Mucosa of stomach (tissue), 1 donor: Measurements from ENCODE around the gene SDR42E1.

Source experiments
- H3K27me3 ChIP-seq: one replicate; pipeline ENCODE4 v1.7.0; 2013; ENCODE audit warnings: mild to moderate bottlenecking, low read length; ENCODE audit not compliant: control insufficient read depth, insufficient read depth
- H3K36me3 ChIP-seq: one replicate; pipeline ENCODE4 v1.7.0; 2013; ENCODE audit warnings: low read length; ENCODE audit not compliant: control insufficient read depth, insufficient read depth
- H3K4me1 ChIP-seq: one replicate; pipeline ENCODE4 v1.7.0; 2013; ENCODE audit warnings: mild to moderate bottlenecking, low read length; ENCODE audit not compliant: control insufficient read depth, insufficient read depth
- H3K4me3 ChIP-seq: one replicate; pipeline ENCODE4 v1.7.0; 2013; ENCODE audit warnings: low read length
- H3K9ac ChIP-seq: one replicate; pipeline ENCODE4 v1.7.0; 2013; ENCODE audit warnings: mild to moderate bottlenecking, low read length, moderate library complexity
- H3K9me3 ChIP-seq: one replicate; pipeline ENCODE4 v1.7.0; 2013; ENCODE audit warnings: mild to moderate bottlenecking, low read length, moderate library complexity; ENCODE audit not compliant: control insufficient read depth
- donor health status: Pancreatic carcinoma.

Gene SDR42E1

DNA sequence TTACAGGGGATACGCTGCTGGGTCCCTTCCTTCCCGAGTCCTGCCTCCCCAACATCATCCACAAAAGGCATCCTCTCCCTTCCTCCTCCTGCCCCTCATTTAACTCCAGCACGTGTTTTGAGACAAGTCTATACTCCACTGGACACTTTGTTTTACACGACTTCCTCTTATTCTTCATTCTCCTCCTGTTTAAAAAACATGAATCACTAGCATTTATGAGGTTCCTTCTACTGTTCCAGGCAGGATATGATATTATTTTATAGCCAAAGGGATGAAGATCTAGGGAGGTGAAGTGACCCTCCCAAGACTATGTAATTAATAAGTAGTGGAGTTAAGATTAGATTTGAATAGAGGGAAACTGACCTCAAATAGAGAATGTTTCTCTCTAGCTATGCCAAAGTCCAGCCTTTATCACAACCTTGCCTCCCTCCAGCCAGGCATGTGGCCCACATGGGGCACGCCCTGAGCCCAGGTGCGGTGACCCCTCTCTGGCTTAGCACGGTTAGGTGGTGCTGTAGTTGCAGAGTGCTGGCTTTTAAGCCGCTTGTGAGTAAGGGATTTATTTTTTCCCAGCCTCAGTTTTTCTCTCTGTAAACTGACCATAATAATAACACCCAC lies 22.5 kb upstream of the SDR42E1 start:
- Histone ChIP-seq H3K9me3 (no peaks in the 10 kb centered on the region), H3K27me3 (no peaks in the 10 kb centered on the region), H3K4me1 (peaks cover 30% of the 10 kb centered on the region), H3K36me3 (no peaks in the 10 kb centered on the region), H3K9ac (no peak overlapping the region), H3K4me3 (no peak overlapping the region)

DNA sequence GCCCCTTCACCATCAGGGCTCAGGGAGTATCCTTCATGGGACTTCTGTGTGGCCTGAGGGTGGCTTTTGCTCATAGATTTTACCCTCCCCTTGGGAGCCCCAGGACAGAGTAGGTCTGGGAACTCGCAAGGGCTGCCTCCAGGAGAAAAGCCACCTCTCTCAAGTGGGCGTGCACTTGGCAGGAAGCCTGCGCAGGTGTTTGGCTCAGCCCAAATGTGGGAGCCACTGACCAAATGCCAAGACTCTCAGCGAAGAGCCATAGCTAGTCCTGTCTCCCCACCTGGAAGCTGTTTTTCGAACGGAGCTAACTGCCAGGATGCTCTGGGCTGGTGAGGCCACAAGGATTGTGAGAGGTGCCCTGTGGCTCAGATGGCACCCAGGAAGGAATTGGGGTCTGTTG lies 21.7 kb upstream of the SDR42E1 start:
- Histone ChIP-seq H3K4me3 (no peak overlapping the region), H3K4me1 (peaks cover 31% of the 10 kb centered on the region), H3K9ac (no peak overlapping the region), H3K27me3 (no peaks in the 10 kb centered on the region), H3K36me3 (no peaks in the 10 kb centered on the region), H3K9me3 (no peaks in the 10 kb centered on the region)

DNA sequence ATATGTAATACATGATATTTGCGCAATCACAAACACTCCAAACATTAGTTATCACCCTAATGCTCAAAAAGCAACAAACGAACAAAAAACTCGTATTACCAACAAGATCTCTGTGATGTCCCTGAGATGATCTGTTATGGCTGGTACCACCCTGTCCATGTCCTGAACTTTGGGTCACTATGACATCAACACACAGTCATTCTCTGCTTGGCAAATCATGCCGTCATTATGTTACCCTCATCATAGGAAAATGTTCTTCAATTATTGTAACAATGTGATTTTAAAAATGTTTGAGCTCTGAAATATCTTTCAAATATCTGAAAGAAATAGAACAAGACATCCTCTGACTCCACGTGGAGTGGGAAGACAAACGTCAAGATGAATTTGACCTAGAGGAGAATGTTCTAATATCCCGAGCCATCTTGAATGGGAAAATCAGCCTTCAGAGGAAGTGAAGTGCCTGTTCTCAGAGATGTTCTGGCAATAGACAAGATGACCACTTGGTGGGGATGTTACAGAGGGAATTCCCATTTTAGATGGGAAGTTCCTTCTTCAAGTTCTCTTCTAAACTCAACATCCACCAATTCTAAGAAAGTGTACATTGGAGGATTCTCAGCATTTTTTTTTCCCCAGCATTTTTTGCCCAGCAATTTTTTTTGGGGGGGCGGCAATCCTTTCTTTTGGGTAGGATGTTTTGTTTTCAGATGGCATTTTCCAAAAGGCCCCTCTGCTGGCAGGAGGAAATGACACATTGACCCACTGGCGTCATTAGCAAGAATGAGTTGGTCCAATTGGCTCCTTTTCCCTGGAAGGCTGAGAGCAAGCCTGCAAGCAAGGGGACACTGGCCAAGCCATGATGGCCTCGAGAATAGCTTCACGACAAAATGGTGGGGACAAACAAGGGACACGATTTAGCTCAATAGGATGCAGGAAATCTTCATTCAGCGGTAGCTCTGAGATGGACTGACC lies 20.1 kb upstream of the SDR42E1 start:
- Histone ChIP-seq H3K9me3 (no peaks in the 10 kb centered on the region), H3K27me3 (no peaks in the 10 kb centered on the region), H3K9ac (no peak overlapping the region), H3K36me3 (no peaks in the 10 kb centered on the region), H3K4me1 (peaks cover 36% of the 10 kb centered on the region), H3K4me3 (no peak overlapping the region)

DNA sequence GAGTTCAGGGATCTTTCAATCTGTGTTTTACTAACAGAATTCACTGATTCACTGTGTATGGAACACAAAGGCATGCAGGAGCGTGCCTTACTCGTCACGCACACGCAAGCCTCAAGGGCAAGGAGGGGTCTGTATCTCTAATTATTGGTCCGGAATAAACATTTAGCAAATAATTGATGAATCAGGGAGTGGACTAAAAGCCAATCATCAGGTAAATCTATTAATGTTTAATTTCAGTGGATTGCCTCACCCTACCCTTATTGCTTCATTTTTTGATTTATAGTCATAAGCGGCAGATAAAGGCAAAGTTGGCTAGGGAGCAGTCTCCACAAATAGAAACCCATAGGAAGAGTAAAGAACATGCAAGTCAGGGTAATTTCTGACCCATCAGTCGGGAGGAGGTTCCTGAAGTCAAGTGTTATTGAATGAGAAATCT lies 16.4 kb upstream of the SDR42E1 start:
- H3K36me3 ChIP-seq = no peaks in the 10 kb centered on the region
- no peaks in the 10 kb centered on the region for H3K9me3 ChIP-seq
- H3K4me1 ChIP-seq = peaks cover 22% of the 10 kb centered on the region
- no peaks in the 10 kb centered on the region for H3K27me3 ChIP-seq
- no peak overlapping the region for H3K9ac ChIP-seq
- no peak overlapping the region for H3K4me3 ChIP-seq

DNA sequence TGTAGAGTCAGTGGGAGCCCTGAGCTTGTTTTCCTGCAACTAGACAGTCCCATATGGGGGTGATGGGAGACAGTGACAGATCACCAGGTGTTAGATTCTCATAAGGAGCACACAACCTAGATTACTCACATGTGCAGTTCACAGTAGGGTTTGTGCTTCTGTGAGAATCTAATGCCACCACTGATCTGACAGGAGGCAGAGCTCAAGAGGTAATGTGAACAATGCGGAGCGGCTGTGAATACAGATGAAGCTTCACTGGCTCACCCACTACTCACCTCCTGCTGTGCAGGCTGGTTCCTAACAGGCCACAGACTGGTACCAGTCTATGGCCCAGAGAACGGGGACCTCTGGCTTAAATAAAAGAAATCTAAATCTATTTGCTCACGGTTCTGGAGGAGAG lies 13.6 kb upstream of the SDR42E1 start:
- no peak overlapping the region for H3K9ac ChIP-seq
- no peaks in the 10 kb centered on the region for H3K36me3 ChIP-seq
- peaks cover 22% of the 10 kb centered on the region for H3K4me1 ChIP-seq

DNA sequence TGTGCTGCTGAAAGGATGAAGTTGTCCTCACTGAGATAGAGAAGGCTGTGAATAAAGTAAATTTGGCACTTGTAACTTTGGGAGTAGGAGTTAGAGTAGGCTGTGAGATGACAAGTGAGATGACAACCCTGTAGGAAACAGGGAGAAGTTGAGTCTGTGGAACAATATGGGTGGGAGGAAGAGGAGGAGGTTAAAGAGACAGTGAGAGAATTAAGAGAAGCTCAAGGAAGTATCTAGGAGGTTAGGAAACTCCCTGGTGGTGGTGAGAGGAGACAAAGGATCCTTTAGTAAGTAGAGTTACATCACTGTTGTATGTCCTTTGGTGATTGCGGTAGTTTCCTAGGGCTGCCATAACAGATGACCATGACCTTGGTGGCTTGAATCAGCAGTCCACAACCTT lies 13.0 kb upstream of the SDR42E1 start:
- Histone ChIP-seq H3K4me1 (peaks cover 22% of the 10 kb centered on the region), H3K4me3 (no peak overlapping the region), H3K27me3 (no peaks in the 10 kb centered on the region), H3K9ac (no peak overlapping the region), H3K9me3 (no peaks in the 10 kb centered on the region), H3K36me3 (no peaks in the 10 kb centered on the region)

More for the DNA sequence above, 13.6 kb upstream of the SDR42E1 start:
- Histone ChIP-seq H3K27me3 (no peaks in the 10 kb centered on the region), H3K9me3 (no peaks in the 10 kb centered on the region), H3K4me3 (no peak overlapping the region)

DNA sequence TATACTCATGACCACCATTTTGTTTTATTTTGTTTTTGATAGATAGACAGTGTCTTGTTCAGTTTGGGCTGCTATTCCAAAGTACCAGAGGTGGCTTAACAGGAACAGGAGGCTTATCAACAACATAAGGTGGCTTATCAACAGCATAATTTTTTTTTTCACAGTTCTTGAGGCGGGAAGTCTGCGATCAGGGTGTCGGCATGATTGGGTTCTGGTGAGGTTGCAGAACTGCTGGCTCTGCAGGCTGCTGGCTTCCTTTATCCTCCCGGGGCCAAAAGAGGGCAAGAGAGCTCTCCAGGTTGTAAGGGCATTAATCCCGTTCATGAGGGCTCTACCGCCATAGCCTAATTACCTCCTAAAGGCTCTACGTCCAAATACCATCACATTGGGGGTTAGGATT lies 11.9 kb upstream of the SDR42E1 start:
- H3K4me1 ChIP-seq = peaks cover 21% of the 10 kb centered on the region
- H3K36me3 ChIP-seq = no peaks in the 10 kb centered on the region
- no peak overlapping the region for H3K4me3 ChIP-seq
- no peak overlapping the region for H3K9ac ChIP-seq
- H3K9me3 ChIP-seq = no peaks in the 10 kb centered on the region
- no peaks in the 10 kb centered on the region for H3K27me3 ChIP-seq

DNA sequence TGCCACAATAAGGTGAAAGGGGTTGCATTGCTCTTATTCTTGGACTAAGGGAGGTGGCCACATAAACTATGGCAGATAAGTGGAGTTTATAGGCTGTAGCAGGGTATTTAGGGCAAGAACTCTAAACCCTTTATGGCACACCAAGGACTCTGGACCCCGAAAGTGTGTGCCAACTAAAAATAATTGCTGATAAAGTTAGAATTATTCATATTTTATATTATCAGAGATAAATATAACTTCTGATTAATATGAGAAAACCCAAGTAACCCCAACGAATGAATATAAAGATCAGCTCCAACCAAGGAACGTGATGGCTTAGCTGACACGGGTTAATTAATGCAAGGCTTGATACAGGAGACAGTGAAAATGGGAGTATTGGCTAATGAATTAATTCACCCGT lies 8.8 kb upstream of the SDR42E1 start:
- Histone ChIP-seq H3K4me1 (peaks cover 17% of the 10 kb centered on the region), H3K4me3 (no peak overlapping the region)

DNA sequence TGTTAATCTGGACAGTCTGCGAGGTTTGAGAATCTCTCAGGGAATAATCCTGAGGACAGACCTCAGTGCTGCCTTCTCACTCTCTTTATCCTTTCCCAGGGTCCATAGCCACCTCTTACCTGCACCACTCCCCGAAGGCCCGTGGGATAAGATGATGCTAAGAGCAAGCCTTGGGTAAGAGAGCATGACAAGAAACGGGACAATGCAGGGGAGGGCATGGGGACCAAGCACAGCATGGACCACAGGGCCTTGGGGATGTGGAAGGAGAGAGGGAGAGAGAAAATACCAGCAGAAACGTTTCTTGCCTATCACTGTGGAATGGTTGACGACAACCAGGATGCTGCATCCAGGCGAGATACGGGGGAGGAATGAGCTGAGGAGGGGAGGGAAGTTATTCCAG lies 8.3 kb upstream of the SDR42E1 start:
- H3K36me3 ChIP-seq = no peaks in the 10 kb centered on the region
- H3K4me1 ChIP-seq = peaks cover 17% of the 10 kb centered on the region
- no peaks in the 10 kb centered on the region for H3K9me3 ChIP-seq
- H3K4me3 ChIP-seq = no peak overlapping the region
- no peak overlapping the region for H3K9ac ChIP-seq
- no peaks in the 10 kb centered on the region for H3K27me3 ChIP-seq

More for the DNA sequence above, 8.8 kb upstream of the SDR42E1 start:
- no peaks in the 10 kb centered on the region for H3K9me3 ChIP-seq
- no peaks in the 10 kb centered on the region for H3K27me3 ChIP-seq
- H3K36me3 ChIP-seq = no peaks in the 10 kb centered on the region
- no peak overlapping the region for H3K9ac ChIP-seq

DNA sequence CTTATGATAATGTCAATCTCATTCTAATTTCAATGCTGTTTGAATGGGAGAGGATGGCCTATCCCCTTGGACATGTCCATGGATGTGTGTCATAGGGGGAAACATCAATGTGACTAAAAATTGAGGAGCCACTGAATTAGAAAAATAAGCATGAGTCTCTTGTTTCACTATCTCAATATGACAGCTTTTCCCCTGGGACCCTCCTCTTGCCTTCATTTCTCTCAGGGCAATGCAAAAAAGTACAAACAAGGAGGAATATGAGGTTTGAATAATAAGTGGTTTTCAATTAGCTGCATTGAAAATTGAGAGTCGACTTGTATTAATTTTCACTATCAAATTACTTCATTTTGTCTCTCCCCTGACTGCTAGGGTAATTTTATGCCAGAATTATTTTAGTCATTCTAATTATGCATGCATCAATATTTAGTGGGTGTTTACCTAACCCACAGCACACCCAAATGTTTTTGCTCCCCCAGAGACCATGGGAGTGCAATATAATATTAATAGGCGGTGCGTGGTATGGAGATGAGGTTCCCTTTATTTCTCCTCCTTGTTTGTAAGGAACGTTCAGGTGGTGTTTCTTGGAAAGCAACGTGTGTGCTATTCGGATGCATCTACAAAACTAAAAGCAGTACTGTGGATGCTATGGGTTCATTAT lies 6.8 kb upstream of the SDR42E1 start:
- Histone ChIP-seq H3K27me3 (no peaks in the 10 kb centered on the region), H3K4me1 (peaks cover 8% of the 10 kb centered on the region), H3K36me3 (no peaks in the 10 kb centered on the region), H3K4me3 (no peak overlapping the region), H3K9me3 (no peaks in the 10 kb centered on the region), H3K9ac (no peak overlapping the region)

DNA sequence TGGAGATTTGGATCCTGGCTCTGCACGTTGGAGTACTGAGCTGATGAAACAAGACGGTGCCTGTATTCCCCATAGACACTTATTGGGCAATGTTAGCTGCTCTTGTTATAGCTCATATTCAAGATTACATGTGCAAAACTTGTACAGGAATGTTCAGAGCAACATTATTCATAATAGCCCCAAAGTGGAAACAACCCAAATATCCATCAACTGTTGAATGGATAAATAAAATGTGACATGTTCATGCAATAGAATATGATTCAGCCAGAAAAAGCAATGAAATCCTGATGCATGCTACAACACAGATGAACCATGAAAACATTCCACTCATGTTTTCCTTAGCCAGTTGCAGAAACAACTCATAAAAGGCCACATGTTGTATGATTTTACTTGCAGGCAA lies 5.7 kb upstream of the SDR42E1 start:
- no peaks in the 10 kb centered on the region for H3K27me3 ChIP-seq
- H3K9ac ChIP-seq = no peak overlapping the region

DNA sequence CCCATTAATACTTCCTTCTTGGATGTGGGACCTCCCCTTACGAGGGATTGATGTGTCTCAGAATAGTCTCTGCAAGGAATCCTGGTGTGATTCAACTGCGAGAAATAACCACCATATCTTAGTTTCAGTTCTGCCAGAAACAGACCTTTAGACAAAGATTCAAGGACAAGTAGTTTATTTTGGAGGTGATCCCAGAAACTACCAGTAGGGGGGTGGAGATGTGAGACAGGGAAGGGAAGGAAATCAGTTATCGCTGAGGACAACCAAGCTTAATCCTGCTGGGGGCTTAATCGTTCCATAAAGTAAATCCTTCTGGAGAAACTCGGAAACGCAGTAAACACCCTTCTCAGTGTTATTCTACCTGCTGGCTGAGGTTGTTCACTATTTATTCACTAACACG lies 5.0 kb upstream of the SDR42E1 start:
- no peaks in the 10 kb centered on the region for H3K36me3 ChIP-seq
- H3K4me1 ChIP-seq = peaks cover 7% of the 10 kb centered on the region
- H3K9ac ChIP-seq = no peak overlapping the region
- H3K9me3 ChIP-seq = no peaks in the 10 kb centered on the region
- no peak overlapping the region for H3K4me3 ChIP-seq
- H3K27me3 ChIP-seq = no peaks in the 10 kb centered on the region

More for the DNA sequence above, 5.7 kb upstream of the SDR42E1 start:
- H3K9me3 ChIP-seq = no peaks in the 10 kb centered on the region
- H3K4me3 ChIP-seq = no peak overlapping the region
- no peaks in the 10 kb centered on the region for H3K36me3 ChIP-seq
- H3K4me1 ChIP-seq = peaks cover 7% of the 10 kb centered on the region
